Measurements from ENCODE around the gene TXNRD1. TPM values are rescaled to one million over a fixed set of nuclear protein-coding genes. Genes with fewer than 3 reads are reported as not detected.
"Not testable (repeated sequence)": the region's sequence is repeated elsewhere in the genome, so short reads cannot be mapped to it uniquely, and the experiment has no call there.

Gene TXNRD1
- total RNA-seq, 2 donors from 2014 or later = 110 to 129 TPM

DNA sequence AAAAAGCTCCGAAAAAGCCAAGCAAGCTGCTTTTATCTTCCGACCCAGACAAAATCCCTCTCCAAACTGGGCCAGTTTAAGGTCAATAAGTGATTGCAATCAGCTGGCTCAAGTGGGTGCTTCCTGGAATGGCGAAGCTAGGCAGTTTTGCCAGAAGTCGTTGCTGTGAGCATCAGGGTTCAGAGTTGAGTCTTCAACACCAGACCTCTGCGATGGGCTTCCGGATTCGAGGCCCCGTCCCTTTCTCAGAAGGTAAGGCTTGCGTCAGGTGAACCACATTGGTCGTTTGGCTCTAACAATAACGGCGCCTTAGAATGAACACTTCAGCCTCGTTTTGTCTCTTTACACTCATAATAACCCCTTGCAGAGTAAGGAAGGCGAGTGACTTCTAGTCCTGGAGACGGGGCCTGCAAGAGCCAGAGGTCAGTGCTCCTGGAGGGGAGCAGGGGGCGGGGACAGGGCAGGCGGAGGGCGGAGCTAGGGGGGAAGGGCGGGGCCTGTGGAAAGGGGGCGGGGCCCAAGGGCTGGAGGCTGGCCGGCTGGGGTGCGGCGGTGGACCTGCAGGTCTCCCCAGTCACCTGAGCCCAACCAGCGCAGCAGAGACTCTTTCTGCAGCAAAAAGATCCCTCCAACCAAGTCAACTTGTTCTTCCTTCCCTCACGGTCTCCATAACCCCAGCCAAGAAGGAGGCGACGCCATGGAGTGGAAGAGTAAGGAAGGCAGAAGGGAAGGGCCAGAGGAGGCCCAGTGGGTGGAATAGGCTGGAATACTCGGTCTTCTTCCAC lies 43.6 kb upstream of the TXNRD1 start:
- intact Hi-C loops (cut with DNase I) = no loop called here
- TF ChIP-seq, protein P1, sequence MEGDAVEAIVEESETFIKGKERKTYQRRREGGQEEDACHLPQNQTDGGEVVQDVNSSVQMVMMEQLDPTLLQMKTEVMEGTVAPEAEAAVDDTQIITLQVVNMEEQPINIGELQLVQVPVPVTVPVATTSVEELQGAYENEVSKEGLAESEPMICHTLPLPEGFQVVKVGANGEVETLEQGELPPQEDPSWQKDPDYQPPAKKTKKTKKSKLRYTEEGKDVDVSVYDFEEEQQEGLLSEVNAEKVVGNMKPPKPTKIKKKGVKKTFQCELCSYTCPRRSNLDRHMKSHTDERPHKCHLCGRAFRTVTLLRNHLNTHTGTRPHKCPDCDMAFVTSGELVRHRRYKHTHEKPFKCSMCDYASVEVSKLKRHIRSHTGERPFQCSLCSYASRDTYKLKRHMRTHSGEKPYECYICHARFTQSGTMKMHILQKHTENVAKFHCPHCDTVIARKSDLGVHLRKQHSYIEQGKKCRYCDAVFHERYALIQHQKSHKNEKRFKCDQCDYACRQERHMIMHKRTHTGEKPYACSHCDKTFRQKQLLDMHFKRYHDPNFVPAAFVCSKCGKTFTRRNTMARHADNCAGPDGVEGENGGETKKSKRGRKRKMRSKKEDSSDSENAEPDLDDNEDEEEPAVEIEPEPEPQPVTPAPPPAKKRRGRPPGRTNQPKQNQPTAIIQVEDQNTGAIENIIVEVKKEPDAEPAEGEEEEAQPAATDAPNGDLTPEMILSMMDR (IDR thresholded peaks at IDR 0.05) = no peak
- Histone ChIP-seq H3K9me3 (no peaks in the 10 kb centered on the region), H3K4me1 (no peaks in the 10 kb centered on the region), H3K36me3 (no peaks in the 10 kb centered on the region), H3K27ac (no peak overlapping the region), H3K9ac (ENCODE audit: low read depth in 2 of 2, low read length in 2 of 2) (no peak overlapping the region), H3K27me3 (no peaks in the 10 kb centered on the region), H3K4me3 (no peak overlapping the region)
- DNase-seq = no peak

DNA sequence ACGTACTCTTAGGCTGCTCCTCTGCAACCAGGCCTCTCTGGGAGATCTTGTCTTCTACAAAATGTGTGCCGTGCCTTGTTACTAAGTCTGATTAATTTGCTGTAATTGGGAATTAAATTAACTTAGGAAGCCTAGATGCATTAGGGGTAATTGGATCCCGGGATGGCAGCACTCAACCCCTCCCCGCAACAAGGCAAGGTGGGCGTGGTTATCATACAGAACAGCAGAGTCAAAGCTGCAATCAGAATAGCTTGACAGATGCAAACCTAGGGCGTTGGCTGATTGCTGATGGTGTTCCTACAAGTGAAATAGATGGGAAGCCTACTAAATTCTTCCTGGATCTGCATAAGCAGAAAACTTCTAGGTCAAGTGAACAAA lies 43.0 kb upstream of the TXNRD1 start:
- H3K9me3 ChIP-seq = no peaks in the 10 kb centered on the region
- intact Hi-C loops (cut with DNase I) = no loop called here
- H3K36me3 ChIP-seq = no peaks in the 10 kb centered on the region
- no peaks in the 10 kb centered on the region for H3K27me3 ChIP-seq
- no peak overlapping the region for H3K4me3 ChIP-seq
- H3K27ac ChIP-seq = no peak overlapping the region
- no peaks in the 10 kb centered on the region for H3K4me1 ChIP-seq
- no peak for DNase-seq
- H3K9ac ChIP-seq (ENCODE audit: low read depth in 2 of 2, low read length in 2 of 2) = no peak overlapping the region
- TF ChIP-seq, protein P1 (IDR thresholded peaks at IDR 0.05) = no peak

DNA sequence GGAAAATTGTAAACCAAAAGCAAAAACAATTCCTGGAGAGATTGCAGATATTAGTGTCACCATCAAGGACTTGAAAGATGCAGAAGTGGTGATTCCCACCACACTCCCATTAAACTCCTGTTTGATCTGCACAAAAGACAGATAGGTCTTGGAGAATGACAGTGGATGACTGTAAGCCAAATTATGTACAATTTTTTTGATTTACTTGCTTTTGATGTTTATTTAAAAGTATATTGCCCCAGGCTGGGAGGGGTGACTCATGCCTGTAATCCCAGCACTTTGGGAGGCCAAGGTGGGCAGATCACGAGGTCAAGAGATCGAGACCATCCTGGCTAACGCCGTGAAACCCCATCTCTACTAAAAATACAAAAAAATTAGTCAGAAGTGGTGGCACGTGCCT lies 41.8 kb upstream of the TXNRD1 start:
- H3K4me1 ChIP-seq; H3K27ac ChIP-seq; H3K27me3 ChIP-seq; H3K9ac ChIP-seq (ENCODE audit: low read depth in 2 of 2, low read length in 2 of 2); H3K36me3 ChIP-seq; DNase-seq; H3K4me3 ChIP-seq; intact Hi-C loops (cut with DNase I); H3K9me3 ChIP-seq: not testable (repeated sequence)

DNA sequence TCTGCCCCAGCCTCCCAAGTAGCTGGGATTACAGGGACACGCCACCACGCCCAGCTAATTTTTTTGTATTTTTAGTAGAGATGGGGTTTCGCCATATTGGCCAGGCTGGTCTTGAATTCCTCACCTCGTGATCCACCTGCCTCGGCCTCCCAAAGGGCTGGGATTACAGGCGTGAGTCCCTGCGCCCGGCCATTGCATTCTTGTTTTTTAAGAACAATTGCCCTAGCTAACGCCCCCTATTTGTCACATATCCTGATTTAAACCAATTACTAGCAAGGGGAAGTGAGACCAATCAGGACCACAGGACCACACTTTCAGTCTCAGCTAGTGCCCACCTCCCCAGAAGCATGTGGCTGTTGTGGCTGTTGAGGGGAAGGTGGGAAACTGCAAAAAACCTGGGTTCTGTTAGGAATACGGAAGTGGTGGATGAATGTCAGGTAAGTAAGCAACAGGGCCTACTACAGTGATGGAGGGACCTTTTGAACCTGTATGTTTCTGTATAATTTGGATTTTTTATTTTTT lies 39.8 kb upstream of the TXNRD1 start:
- Histone ChIP-seq H3K36me3 (no peaks in the 10 kb centered on the region), H3K27ac (no peak overlapping the region), H3K27me3 (no peaks in the 10 kb centered on the region), H3K4me1 (no peaks in the 10 kb centered on the region), H3K9me3 (no peaks in the 10 kb centered on the region), H3K9ac (ENCODE audit: low read depth in 2 of 2, low read length in 2 of 2) (no peak overlapping the region), H3K4me3 (no peak overlapping the region)
- TF ChIP-seq, protein P1 (IDR thresholded peaks at IDR 0.05) = no peak
- no peak for DNase-seq
- intact Hi-C loops (cut with DNase I) = no loop called here

DNA sequence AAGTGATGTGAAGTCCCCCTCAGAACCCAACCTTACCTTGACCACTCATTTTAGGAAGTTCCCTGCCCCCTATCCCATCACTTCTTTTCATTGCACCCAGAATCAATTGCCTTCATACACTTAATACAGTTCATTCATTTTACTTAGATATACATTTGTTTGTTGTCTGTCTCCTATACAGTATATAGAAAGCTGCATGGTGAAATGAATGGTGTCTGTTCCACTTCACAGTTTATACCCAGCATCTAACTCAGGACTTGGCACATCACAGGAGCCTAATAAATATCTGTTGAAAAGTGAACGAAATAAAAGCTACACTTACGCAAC lies 38.3 kb upstream of the TXNRD1 start:
- Histone ChIP-seq H3K4me1 (no peaks in the 10 kb centered on the region), H3K4me3 (no peak overlapping the region), H3K36me3 (no peaks in the 10 kb centered on the region), H3K27me3 (no peaks in the 10 kb centered on the region), H3K9me3 (no peaks in the 10 kb centered on the region), H3K27ac (no peak overlapping the region), H3K9ac (ENCODE audit: low read depth in 2 of 2, low read length in 2 of 2) (no peak overlapping the region)
- intact Hi-C loops (cut with DNase I) = no loop called here
- DNase-seq = no peak
- TF ChIP-seq, protein P1 (IDR thresholded peaks at IDR 0.05) = no peak
